GM23248 (cell line): Measurements from ENCODE around the gene GOPC. TPM values are rescaled to one million over a fixed set of nuclear protein-coding genes. Genes with fewer than 3 reads are reported as not detected.

Source experiments
- DNase-seq: peaks from one replicate; pipeline ENCODE4 v3.0.0-alpha.2; 2015
- H2AFZ ChIP-seq: fragments of 200-600 bp; sonication (generic); 2 replicates; pipeline ENCODE4 v1.6.1; 2016; ENCODE audit warnings: antibody characterized with exemption
- H3F3A ChIP-seq: fragments of 200-600 bp; sonication (generic); 2 replicates; pipeline ENCODE4 v1.6.1; 2016; ENCODE audit warnings: mild to moderate bottlenecking, antibody characterized with exemption, mixed run types; ENCODE audit not compliant: insufficient read depth
- H3K27ac ChIP-seq: fragments of 200-600 bp; sonication (generic); 2 replicates; pipeline ENCODE4 v1.5.1; 2016; ENCODE audit warnings: mild to moderate bottlenecking
- H3K27me3 ChIP-seq: fragments of 200-600 bp; sonication (generic); replicated peaks from 2 replicates; pipeline ENCODE4 v1.6.1; 2016; ENCODE audit warnings: mild to moderate bottlenecking; ENCODE audit not compliant: insufficient read depth
- H3K36me3 ChIP-seq: fragments of 200-600 bp; sonication (generic); 2 replicates; pipeline ENCODE4 v1.6.1; 2016; ENCODE audit warnings: low read depth, mild to moderate bottlenecking
- H3K4me1 ChIP-seq: fragments of 200-600 bp; sonication (generic); 2 replicates; pipeline ENCODE4 v1.6.1; 2016; ENCODE audit warnings: mild to moderate bottlenecking; ENCODE audit not compliant: insufficient read depth
- H3K4me2 ChIP-seq: fragments of 200-600 bp; sonication (generic); one replicate; pipeline ENCODE4 v1.6.1; 2016; ENCODE audit warnings: mild to moderate bottlenecking; ENCODE audit not compliant: unreplicated experiment
- H3K4me3 ChIP-seq: fragments of 200-600 bp; sonication (generic); 2 replicates; pipeline ENCODE4 v1.5.1; 2016; ENCODE audit warnings: mild to moderate bottlenecking
- H3K79me2 ChIP-seq: fragments of 200-600 bp; sonication (generic); 2 replicates; pipeline ENCODE4 v1.6.1; 2016; ENCODE audit warnings: mild to moderate bottlenecking; ENCODE audit not compliant: insufficient read depth
- H3K9ac ChIP-seq: fragments of 200-600 bp; sonication (generic); 2 replicates; pipeline ENCODE4 v1.6.1; 2016; ENCODE audit warnings: mild to moderate bottlenecking
- H3K9me2 ChIP-seq: fragments of 200-600 bp; sonication (generic); 2 replicates; pipeline ENCODE4 v1.6.1; 2016; ENCODE audit warnings: mixed run types, mild to moderate bottlenecking, moderate library complexity; ENCODE audit not compliant: insufficient read depth
- H3K9me3 ChIP-seq: fragments of 200-600 bp; sonication (generic); one replicate; pipeline ENCODE4 v1.6.1; 2017; ENCODE audit warnings: low read depth
- H4K20me1 ChIP-seq: fragments of 200-600 bp; sonication (generic); 2 replicates; pipeline ENCODE4 v1.6.0; 2016; ENCODE audit not compliant: insufficient read depth
- EZH2 ChIP-seq: fragments of 200-600 bp; sonication (generic); IDR thresholded peaks from 2 replicates; pipeline ENCODE4 v1.6.1; 2018; ENCODE audit warnings: antibody characterized with exemption, mild to moderate bottlenecking; ENCODE audit not compliant: insufficient read depth, poor library complexity, severe bottlenecking
- EZH2phosphoT487 ChIP-seq: fragments of 200-600 bp; sonication (generic); IDR thresholded peaks from 2 replicates; pipeline ENCODE4 v1.6.1; 2018; ENCODE audit warnings: antibody characterized with exemption, moderate library complexity, mild to moderate bottlenecking, low read depth; ENCODE audit not compliant: insufficient read depth
- WGBS, 2 experiments: methylation state at CpG; one replicate each; pipeline ENCODE4 v1.1.6; 2015 to 2017; ENCODE audit warnings: low lambda C conversion rate in 2 of 2, low coverage in 1 of 2; ENCODE audit errors: missing lambda C conversion rate in 2 of 2; 5-methylcytosine and 5-hydroxymethylcytosine counted together
- in situ Hi-C: fragments of 300-500 bp; cut with MboI; formaldehyde crosslinking; loops from 2 replicates; pipeline ENCODE4 v1.15.0; 2020
- polyA plus RNA-seq: library from polyadenylated mRNA; unstranded; fragments of >200 nt; fragmentation: Nextera tagmentation; extraction: Ambion mirVana; gene quantifications from 2 replicates; pipeline ENCODE4 v1.2.1, GENCODE V29; 2016
- total RNA-seq: library from RNA; depleted of rRNA; stranded (reverse); fragments of >200 nt; shearing (Covaris generic); gene quantifications from 2 replicates; pipeline ENCODE4 v1.2.3, GENCODE V29; 2014

The GOPC gene
- total and polyA plus RNA-seq, 2 experiments from 2014 or later: 44.8 to 71.8 TPM

DNA sequence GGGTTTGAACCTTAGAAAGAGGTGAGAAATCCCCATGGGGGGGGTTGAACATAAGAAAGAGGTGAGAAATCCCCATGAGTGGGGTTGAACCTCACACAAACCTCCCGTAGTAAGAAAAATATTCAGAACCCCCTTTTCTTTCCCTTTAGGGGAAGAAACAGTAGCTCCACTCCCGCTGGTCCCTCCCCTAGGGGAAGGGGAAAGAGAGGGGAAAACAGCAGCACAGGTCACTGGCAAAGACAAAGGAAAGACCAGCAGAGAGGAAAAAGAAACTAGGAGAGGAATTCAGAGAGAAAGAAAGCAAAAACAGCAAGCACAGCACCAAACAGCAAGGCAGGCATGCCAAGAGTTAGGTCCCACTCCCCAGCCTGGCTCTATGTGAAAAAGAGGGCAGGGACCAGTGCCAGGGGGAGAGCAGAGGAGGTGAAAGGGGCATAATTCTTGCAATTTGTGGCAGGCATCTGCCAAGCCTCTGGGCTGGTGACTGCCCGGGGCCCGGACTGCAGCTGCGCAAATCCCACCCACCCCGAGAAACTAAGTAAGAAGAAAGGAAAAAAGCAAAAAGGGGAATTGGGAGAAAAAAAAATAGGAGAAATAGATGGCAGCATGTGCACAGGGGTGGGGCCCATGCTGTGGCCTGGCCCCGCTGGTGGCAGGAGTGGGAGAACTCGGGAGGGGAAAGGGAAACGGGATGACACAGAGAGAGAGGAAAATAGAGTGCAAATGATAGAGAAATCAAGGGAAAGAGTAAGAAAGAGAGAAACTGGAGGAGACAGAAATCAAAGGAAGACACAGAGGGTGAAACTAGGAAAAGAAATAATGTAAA, 15.1 kb upstream of the GOPC start:
- Histone ChIP-seq H3K9ac (no peak overlapping the region), H3K27me3 (no peaks in the 10 kb centered on the region), H2AFZ (no peak overlapping the region), H4K20me1 (no peaks in the 10 kb centered on the region), H3K4me1 (peaks cover 10% of the 10 kb centered on the region), H3K27ac (no peak overlapping the region), H3K9me2 (no peaks in the 10 kb centered on the region), H3K79me2 (no peaks in the 10 kb centered on the region), H3F3A (peaks cover 7% of the 10 kb centered on the region; the same call in 1 of the 2 replicates), H3K4me3 (no peak overlapping the region), H3K36me3 (no peaks in the 10 kb centered on the region), H3K4me2 (no peak overlapping the region), H3K9me3 (no peaks in the 10 kb centered on the region)
- in situ Hi-C loops: no loop called here
- DNase-seq: no peak
- 69 to 73% methylated on average over 9 of the region's 9 CpGs for WGBS, 2 experiments
- TF ChIP-seq EZH2phosphoT487 (no peak), EZH2 (no peak)

DNA sequence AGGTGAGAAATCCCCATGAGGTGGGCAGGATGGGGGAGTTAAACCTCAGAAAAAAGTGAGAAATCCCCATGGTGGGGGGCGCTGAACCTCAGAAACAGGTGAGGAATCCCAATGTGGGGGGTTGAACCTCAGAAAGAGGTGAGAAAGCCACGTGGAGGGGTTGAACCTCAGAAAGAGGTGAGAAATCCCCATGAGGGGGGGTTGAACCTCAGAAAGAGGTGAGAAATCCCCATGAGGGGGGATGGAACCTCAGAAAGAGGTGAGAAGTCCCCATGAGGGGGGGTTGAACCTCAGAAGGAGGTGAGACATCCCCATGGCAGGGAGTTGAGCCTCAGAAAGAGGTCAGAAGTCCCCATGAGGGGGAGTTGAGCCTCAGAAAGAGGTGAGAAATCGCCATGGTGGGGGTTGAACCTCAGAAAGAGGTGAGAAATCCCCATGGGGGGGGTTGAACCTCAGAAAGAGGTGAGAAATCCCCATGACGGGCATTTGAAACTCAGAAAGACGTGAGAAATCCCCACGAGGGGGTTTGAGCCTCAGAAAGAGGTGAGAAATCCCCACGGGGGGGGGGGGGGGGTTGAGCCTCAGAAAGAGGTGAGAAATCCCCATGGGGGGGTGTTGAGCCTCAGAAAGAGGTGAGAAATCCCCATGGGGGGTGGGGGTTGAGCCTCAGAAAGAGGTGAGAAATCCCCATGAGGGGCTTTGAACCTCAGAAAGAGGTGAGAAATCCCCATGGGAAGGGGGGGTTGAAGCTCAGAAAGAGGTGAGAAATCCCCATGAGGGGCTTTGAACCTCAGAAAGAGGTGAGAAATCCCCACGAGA, 14.3 kb upstream of the GOPC start:
- Histone ChIP-seq H3K27me3 (no peaks in the 10 kb centered on the region), H4K20me1 (no peaks in the 10 kb centered on the region), H3K9me2 (no peaks in the 10 kb centered on the region), H3K36me3 (no peaks in the 10 kb centered on the region), H3F3A (peaks cover 7% of the 10 kb centered on the region; the same call in 1 of the 2 replicates), H3K4me1 (peaks cover 10% of the 10 kb centered on the region), H3K4me2 (no peak overlapping the region), H3K27ac (no peak overlapping the region), H3K4me3 (no peak overlapping the region), H3K9me3 (no peaks in the 10 kb centered on the region), H3K79me2 (no peaks in the 10 kb centered on the region), H3K9ac (no peak overlapping the region), H2AFZ (no peak overlapping the region)
- 44 to 52% methylated on average over 6 to 8 of the region's 8 CpGs for WGBS, 2 experiments
- in situ Hi-C loops: no loop called here
- DNase-seq: no peak
- TF ChIP-seq EZH2phosphoT487 (no peak), EZH2 (no peak)

DNA sequence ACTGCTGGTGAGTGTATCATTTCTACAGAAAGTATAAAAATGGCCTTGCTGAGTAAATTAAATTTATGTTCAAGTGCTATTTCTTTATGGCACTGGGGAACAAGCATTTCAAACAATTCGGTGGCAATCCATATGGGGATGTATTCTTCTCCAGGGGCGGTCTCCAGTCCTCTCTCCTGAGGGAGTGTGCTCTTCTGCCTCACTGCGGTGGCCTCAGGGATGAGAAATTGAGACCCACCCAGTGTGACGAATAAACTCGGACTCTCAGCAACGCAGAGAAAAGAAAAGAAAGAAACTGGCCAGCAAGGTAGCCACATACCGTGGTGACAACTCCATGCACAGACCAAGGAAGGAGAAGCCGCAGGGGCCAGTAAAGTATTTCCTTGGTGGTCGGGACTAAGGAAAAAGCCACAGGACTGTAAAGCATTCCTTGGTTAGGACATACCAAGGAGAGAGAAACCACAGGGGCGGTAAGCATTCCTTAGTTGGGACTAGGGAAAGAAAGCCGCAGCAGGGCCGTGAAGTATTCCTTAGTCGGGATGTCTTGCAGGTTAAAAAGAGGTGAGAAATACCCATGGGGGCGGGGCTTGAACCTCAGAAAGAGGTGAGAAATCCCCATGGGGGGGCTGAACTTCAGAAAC, 13.6 kb upstream of the GOPC start:
- H3F3A ChIP-seq: peaks cover 7% of the 10 kb centered on the region; the same call in 1 of the 2 replicates
- no peak overlapping the region for H3K27ac ChIP-seq
- in situ Hi-C loops: no loop called here
- no peak overlapping the region for H3K4me3 ChIP-seq
- H4K20me1 ChIP-seq: no peaks in the 10 kb centered on the region
- H3K9me3 ChIP-seq: no peaks in the 10 kb centered on the region
- no peak overlapping the region for H3K4me2 ChIP-seq
- H3K9me2 ChIP-seq: no peaks in the 10 kb centered on the region
- H3K36me3 ChIP-seq: no peaks in the 10 kb centered on the region
- no peaks in the 10 kb centered on the region for H3K27me3 ChIP-seq
- H3K79me2 ChIP-seq: no peaks in the 10 kb centered on the region
- no peak overlapping the region for H2AFZ ChIP-seq
- peak; percentile 8 for DNase-seq
- H3K4me1 ChIP-seq: peaks cover 10% of the 10 kb centered on the region
- TF ChIP-seq EZH2 (no peak), EZH2phosphoT487 (no peak)
- H3K9ac ChIP-seq: no peak overlapping the region
- WGBS, 2 experiments: 82 to 86% methylated on average over 14 of the region's 14 CpGs

DNA sequence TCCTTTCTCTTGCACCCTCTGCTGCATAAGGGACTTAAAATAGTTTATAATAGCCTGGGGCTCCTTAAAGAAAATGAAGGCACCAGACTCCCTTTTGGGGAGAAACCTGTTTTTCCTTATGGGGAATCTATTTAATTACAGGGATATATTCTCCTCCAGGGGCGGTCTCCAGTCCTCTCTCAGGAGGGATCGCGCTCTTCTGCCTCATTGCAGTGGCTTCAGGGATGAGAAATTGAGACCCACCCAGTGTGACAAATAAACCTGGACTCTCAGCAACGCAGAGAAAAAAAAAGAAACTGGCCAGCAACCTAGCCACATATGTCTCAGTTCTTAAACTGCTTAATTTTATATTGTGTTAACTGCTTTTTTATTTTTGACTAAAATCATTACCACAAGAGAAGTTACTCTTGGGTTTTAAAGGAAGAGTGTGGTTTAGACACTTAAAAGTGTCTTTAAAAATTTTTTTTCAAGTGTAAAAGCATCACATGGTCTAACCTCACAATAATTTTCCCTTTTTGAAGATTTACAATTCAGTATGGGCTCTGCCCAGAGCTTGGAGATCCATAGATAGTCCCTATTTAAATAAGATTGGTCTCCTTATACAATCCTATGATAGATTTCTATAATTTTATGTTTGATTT, 11.7 kb upstream of the GOPC start:
- TF ChIP-seq EZH2phosphoT487: no peak
- no peak for TF ChIP-seq EZH2
- in situ Hi-C loops: no loop called here
- WGBS, 2 experiments: 63 to 65% methylated on average over 4 of the region's 4 CpGs
- no peaks in the 10 kb centered on the region for H3K9me3 ChIP-seq
- no peak overlapping the region for H3K9ac ChIP-seq
- H3K4me2 ChIP-seq: peak overlapping the region; percentile 22
- H3K4me3 ChIP-seq: 0 out of 2 replicates have a peak overlapping the region, but pooled peaks have one; percentile 20
- no peaks in the 10 kb centered on the region for H3K36me3 ChIP-seq
- H3K27me3 ChIP-seq: no peaks in the 10 kb centered on the region
- H2AFZ ChIP-seq: peak overlapping the region; percentile 76
- peaks cover 10% of the 10 kb centered on the region for H3K4me1 ChIP-seq
- no peak overlapping the region for H3K27ac ChIP-seq
- no peaks in the 10 kb centered on the region for H4K20me1 ChIP-seq
- peaks cover 7% of the 10 kb centered on the region; the same call in 1 of the 2 replicates for H3F3A ChIP-seq
- peak; percentile 65 for DNase-seq
- H3K9me2 ChIP-seq: no peaks in the 10 kb centered on the region
- no peaks in the 10 kb centered on the region for H3K79me2 ChIP-seq
